K562 (cell line): ENCODE data around the gene PPP1CC. TPM values are rescaled to one million over a fixed set of nuclear protein-coding genes. Genes with fewer than 3 reads are reported as not detected.
A peak's percentile ranks its signal among the peaks of the same experiment; 100 is the strongest.

ENCODE experiments used
- ATF1 ChIP-seq, 2 experiments: fragments of 450-650 bp in 1 of 2; IDR thresholded peaks; 2 replicates each; pipeline ENCODE4 v1.6.1; 2016; ENCODE audit warnings: missing compliant biosample characterization in 1 of 2, missing genetic modification characterization in 1 of 2
- BACH1 ChIP-seq: fragments of 200-800 bp; sonication (Bioruptor generic); IDR thresholded peaks from 2 replicates; pipeline ENCODE4 v1.6.1; 2016; ENCODE audit warnings: missing genetic modification characterization, missing compliant biosample characterization
- HOMEZ ChIP-seq: fragments of 250-450 bp; sonication (Bioruptor Pico); IDR thresholded peaks from 2 replicates; pipeline ENCODE4 v1.4.0; 2020; ENCODE audit warnings: mild to moderate bottlenecking, moderate library complexity
- IFI16 ChIP-seq: fragments of 250-450 bp; sonication (Bioruptor Pico); IDR thresholded peaks from 2 replicates; pipeline ENCODE4 v2.1.2; 2022; ENCODE audit warnings: mild to moderate bottlenecking, inconsistent platforms
- POLR2H ChIP-seq: IDR thresholded peaks from 2 replicates; pipeline ENCODE4 v1.6.1; 2016; ENCODE audit warnings: missing genetic modification characterization, low read depth, mild to moderate bottlenecking, control low read depth, missing compliant biosample characterization, moderate library complexity
- POU5F1 ChIP-seq: fragments of 150-350 bp; IDR thresholded peaks from 2 replicates; pipeline ENCODE4 v1.6.1; 2014; ENCODE audit warnings: borderline replicate concordance, low read length, low read depth, mild to moderate bottlenecking; ENCODE audit not compliant: partially characterized antibody
- PRMT5 ChIP-seq: sonication (generic); formaldehyde crosslinking; IDR thresholded peaks from 2 replicates; pipeline ENCODE4 v1.5.0; 2020; ENCODE audit warnings: missing genetic modification reagents
- TEAD4 ChIP-seq, 2 experiments: sonication (generic) in 1 of 2; formaldehyde crosslinking in 1 of 2; IDR thresholded peaks; 2 replicates each; pipeline versions ENCODE4 v1.6.1 to v1.8.0; 2012 to 2022; ENCODE audit warnings: borderline replicate concordance in 1 of 2, inconsistent platforms in 1 of 2, low read length in 1 of 2, mild to moderate bottlenecking in 1 of 2, missing genetic modification reagents in 1 of 2
- THRAP3 ChIP-seq: fragments of 450-650 bp; IDR thresholded peaks from 2 replicates; pipeline ENCODE4 v1.6.1; 2016; ENCODE audit warnings: mild to moderate bottlenecking, inconsistent platforms, borderline replicate concordance
- TSHZ1 ChIP-seq: fragments of 250-450 bp; sonication (Bioruptor Pico); IDR thresholded peaks from 2 replicates; pipeline ENCODE4 v1.4.0; 2020; ENCODE audit warnings: mild to moderate bottlenecking, moderate library complexity
- UBTF ChIP-seq, 2 experiments: IDR thresholded peaks; 2 replicates each; pipeline ENCODE4 v1.6.1; 2012; ENCODE audit warnings: improper control_type of control experiment in 2 of 2, low read depth in 2 of 2, low read length in 2 of 2, borderline replicate concordance in 1 of 2
- XRCC3 ChIP-seq: fragments of 450-650 bp; IDR thresholded peaks from 2 replicates; pipeline ENCODE4 v1.6.1; 2017; ENCODE audit warnings: mild to moderate bottlenecking, moderate library complexity
- YBX1 ChIP-seq: fragments of 450-650 bp; IDR thresholded peaks from 2 replicates; pipeline ENCODE4 v1.7.1; 2016; ENCODE audit warnings: mild to moderate bottlenecking
- ZHX1 ChIP-seq: fragments of 150-350 bp; conservative IDR thresholded peaks from 2 replicates; pipeline ENCODE4 v1.6.1; 2014; ENCODE audit warnings: low read length
- polyA plus RNA-seq, 8 experiments: library from polyadenylated mRNA; depleted of rRNA in 4 of 8; stranded (reverse) in 5 of 8; unstranded in 3 of 8; fragments of >200 nt; fragmentation: Nextera tagmentation in 2 of 8; fragmentation: Illumina TruSeq in 1 of 8; extraction: Ambion mirVana in 2 of 8; extraction: Trizol in 1 of 8; gene quantifications; 2 replicates each; pipeline versions ENCODE4 v1.2.1 to v1.2.3, GENCODE V29; 2011 to 2014; ENCODE audit warnings: inconsistent platforms in 1 of 8, missing spikeins in 1 of 8
- total RNA-seq, 7 experiments: library from RNA; depleted of rRNA in 6 of 7; stranded (reverse); fragments of >200 nt in 6 of 7; fragmentation: Illumina TruSeq in 2 of 7; extraction: Trizol in 2 of 7; gene quantifications; 2 replicates each; pipeline versions ENCODE4 v1.2.1 to v1.2.3, GENCODE V29; 2011 to 2021; ENCODE audit warnings: low replicate concordance in 1 of 7
- TF ChIP-seq, protein P1 (sequence below): IDR thresholded peaks from 2 replicates; pipeline ENCODE4 v1.6.1; 2011; ENCODE audit not compliant: insufficient read length; ENCODE audit errors: extremely low read depth

Gene PPP1CC
- total and polyA plus RNA-seq, 9 of the 15 experiments (the other 6 are each of a cell fraction or from before 2014, with no cell fraction given), result 67.4 to 286 (median 195) TPM

GRCh38 chr12:110698171-110698902, 44.4 kb downstream of the PPP1CC start (continued):
- peak; percentile 74; the same call in 1 of the 2 replicates for TF ChIP-seq HOMEZ (CRISPR knock-in tag)
- no peak for TF ChIP-seq XRCC3
- TF ChIP-seq ATF1 (CRISPR knock-in tag; IDR thresholded peaks at IDR 0.05), result no peak
- 0 out of 2 replicates have a peak, but pooled peaks have one; percentile 40 for TF ChIP-seq ATF1 (tag; IDR thresholded peaks at IDR 0.05)
- no peak for TF ChIP-seq TSHZ1
- TF ChIP-seq POU5F1, result no peak
- TF ChIP-seq THRAP3, result no peak
- TF ChIP-seq UBTF (IDR thresholded peaks at IDR 0.05; ENCODE audit: borderline replicate concordance in 1 of 2, low read depth in 2 of 2, low read length in 2 of 2), result no peak; a peak in 1 of 4 replicates
- TF ChIP-seq TEAD4 (IDR thresholded peaks at IDR 0.05; ENCODE audit: low read length), result no peak; the same call in 1 of the 2 replicates
- no peak for TF ChIP-seq TEAD4 (CRISPR knock-in tag; IDR thresholded peaks at IDR 0.05; ENCODE audit: borderline replicate concordance)
- TF ChIP-seq, protein P1, sequence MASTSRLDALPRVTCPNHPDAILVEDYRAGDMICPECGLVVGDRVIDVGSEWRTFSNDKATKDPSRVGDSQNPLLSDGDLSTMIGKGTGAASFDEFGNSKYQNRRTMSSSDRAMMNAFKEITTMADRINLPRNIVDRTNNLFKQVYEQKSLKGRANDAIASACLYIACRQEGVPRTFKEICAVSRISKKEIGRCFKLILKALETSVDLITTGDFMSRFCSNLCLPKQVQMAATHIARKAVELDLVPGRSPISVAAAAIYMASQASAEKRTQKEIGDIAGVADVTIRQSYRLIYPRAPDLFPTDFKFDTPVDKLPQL, result no peak
- no peak for TF ChIP-seq POLR2H (tag)
- no peak for TF ChIP-seq PRMT5 (CRISPR knock-in tag)
- TF ChIP-seq ZHX1, result no peak
- no peak for TF ChIP-seq YBX1
- no peak for TF ChIP-seq IFI16 (CRISPR knock-in tag)
- peak; percentile 66 for TF ChIP-seq BACH1
